Fibroblast of upper back skin (primary cell): Measurements from ENCODE around the gene TSPAN17.

Source experiments
- DNase-seq: peaks from one replicate; pipeline ENCODE4 v3.0.0-alpha.2; 2013

TSPAN17 gene

GRCh38 chr5:176624142-176624541 is 23.1 kb upstream of the TSPAN17 start:
- no peak for DNase-seq

GRCh38 chr5:176624938-176625337 is 22.3 kb upstream of the TSPAN17 start:
- no peak for DNase-seq

- DNase-seq, result no peak
These were observed 21.8 kb upstream of the TSPAN17 start for GRCh38 chr5:176625512-176625911.

- no peak for DNase-seq
These were observed 21.1 kb upstream of the TSPAN17 start for GRCh38 chr5:176625966-176626875.

- DNase-seq, result no peak
These were observed 20.4 kb upstream of the TSPAN17 start for GRCh38 chr5:176626876-176627236.

GRCh38 chr5:176627582-176627981 is 19.7 kb upstream of the TSPAN17 start:
- no peak for DNase-seq

- DNase-seq, result no peak
These were observed 18.7 kb upstream of the TSPAN17 start for GRCh38 chr5:176628406-176629228.

GRCh38 chr5:176629317-176629852 is 17.9 kb upstream of the TSPAN17 start:
- DNase-seq, result no peak

- DNase-seq, result no peak
These were observed 17.2 kb upstream of the TSPAN17 start, which contains the start of the genes EIF4E1B and SNCB for GRCh38 chr5:176629853-176630680. Gene EIF4E1B, plus strand, starts transcription at chr5:176630675. Its CDS starts 12,113 bp downstream, at chr5:176642788. Gene SNCB, minus strand, starts transcription at chr5:176630534. Its CDS starts 880 bp downstream, at chr5:176629654.

GRCh38 chr5:176630681-176631222 is 16.5 kb upstream of the TSPAN17 start:
- no peak for DNase-seq

- no peak for DNase-seq
These were observed 15.7 kb upstream of the TSPAN17 start for GRCh38 chr5:176631383-176632200.

- no peak for DNase-seq
These were observed 14.5 kb upstream of the TSPAN17 start for GRCh38 chr5:176632745-176633144.

GRCh38 chr5:176633598-176633997 is 13.7 kb upstream of the TSPAN17 start:
- DNase-seq, result no peak

- no peak for DNase-seq
These were observed 10.9 kb upstream of the TSPAN17 start for GRCh38 chr5:176636426-176636825.

GRCh38 chr5:176637556-176637955 is 9.7 kb upstream of the TSPAN17 start:
- no peak for DNase-seq

- no peak for DNase-seq
These were observed 8.8 kb upstream of the TSPAN17 start for GRCh38 chr5:176638437-176638836.

GRCh38 chr5:176639208-176639607 is 8.1 kb upstream of the TSPAN17 start:
- no peak for DNase-seq

GRCh38 chr5:176639981-176640380 is 7.3 kb upstream of the TSPAN17 start:
- no peak for DNase-seq

GRCh38 chr5:176640616-176641015 is 6.7 kb upstream of the TSPAN17 start:
- DNase-seq, result no peak

- DNase-seq, result no peak
These were observed 4.4 kb upstream of the TSPAN17 start for GRCh38 chr5:176642675-176643490.
